Aorta (tissue), 5 donors: ENCODE measurements around the gene AMOTL1. TPM values are rescaled to one million over a fixed set of nuclear protein-coding genes. Genes with fewer than 3 reads are reported as not detected.
"Not testable (repeated sequence)": the region's sequence is repeated elsewhere in the genome, so short reads cannot be mapped to it uniquely, and the experiment has no call there.

ENCODE experiments used
- ATAC-seq: fragments of 200-7000 bp; cut with Tn5 transposase; one replicate; pipeline ENCODE4 v1.9.1; 2022; ENCODE audit warnings: moderate library complexity; ENCODE audit not compliant: low FRiP score
- DNase-seq, 2 donors: peaks; one replicate each; pipeline ENCODE4 v3.0.0-alpha.2; 2020
- H3K27ac ChIP-seq, 2 donors: one replicate each; pipeline ENCODE4 v1.5.1; 2013; ENCODE audit warnings: low read length in 2 of 2, mild to moderate bottlenecking in 2 of 2, moderate library complexity in 2 of 2, control low read depth in 1 of 2, inconsistent platforms in 1 of 2, low read depth in 1 of 2
- H3K27me3 ChIP-seq, 2 donors: one replicate each; pipeline ENCODE4 v1.6.1; 2013; ENCODE audit warnings: control low read depth in 1 of 2, low read length in 1 of 2, mild to moderate bottlenecking in 1 of 2, moderate library complexity in 1 of 2; ENCODE audit not compliant: insufficient read depth in 2 of 2, control insufficient read depth in 1 of 2
- H3K36me3 ChIP-seq, 2 donors: one replicate each; pipeline ENCODE4 v1.6.1; 2013; ENCODE audit warnings: control low read depth in 1 of 2, low read length in 1 of 2, mild to moderate bottlenecking in 1 of 2; ENCODE audit not compliant: insufficient read depth in 2 of 2, control insufficient read depth in 1 of 2
- H3K4me1 ChIP-seq, 2 donors: one replicate each; pipeline ENCODE4 v1.6.1; 2013; ENCODE audit warnings: low read length in 2 of 2, control low read depth in 1 of 2, mild to moderate bottlenecking in 1 of 2, moderate library complexity in 1 of 2; ENCODE audit not compliant: insufficient read depth in 2 of 2, control insufficient read depth in 1 of 2
- H3K4me3 ChIP-seq, 2 donors: one replicate each; pipeline ENCODE4 v1.5.1; 2013; ENCODE audit warnings: low read length in 2 of 2, control low read depth in 1 of 2, mild to moderate bottlenecking in 1 of 2
- H3K9me3 ChIP-seq: one replicate; pipeline ENCODE4 v1.6.1; 2013; ENCODE audit warnings: mild to moderate bottlenecking, low read length; ENCODE audit not compliant: control insufficient read depth
- WGBS, 2 donors: extraction: QIAGEN DNeasy Blood & Tissue Kit; methylation state at CpG; one replicate each; pipeline ENCODE4 v1.1.7; 2013; 5-methylcytosine and 5-hydroxymethylcytosine counted together
- intact Hi-C, 2 donors: fragments of 100-400 bp; cut with DNase I; formaldehyde crosslinking; loops; one replicate each; pipeline versions ENCODE4 v1.14.2 to v1.15.0; 2022
- polyA plus RNA-seq, 2 donors: library from polyadenylated mRNA; stranded (reverse); fragments of 200-250 nt; gene quantifications; one replicate each; pipeline ENCODE4 v1.2.3, GENCODE V29; 2013
- total RNA-seq, 2 donors: library from RNA; stranded (reverse); fragmentation: NEBNext Ultra II Directional; extraction: Animal tissue kit (Norgen Biotek cat#: 25700); gene quantifications; one replicate each; pipeline ENCODE4 v1.2.1, GENCODE V29; 2021
- donor health status: healthy with polysubstance abuse.
- donor health status: Bipolar disorder and iron deficiency.
- donor health status: DM: no; HTN: no; CAD: no.
- donor health status: DM: no; HTN: no; CAD: no.
- donor health status: DM: yes; HTN: yes; CAD: no.

The AMOTL1 gene
- total and polyA plus RNA-seq, 4 donors = 12.5 to 78.5 (median 39.6) TPM

- H3K27ac ChIP-seq, H3K27me3 ChIP-seq, DNase-seq, intact Hi-C loops, H3K9me3 ChIP-seq, H3K4me3 ChIP-seq, ATAC-seq, H3K36me3 ChIP-seq, H3K4me1 ChIP-seq: not testable (repeated sequence)
- 94 to 97% methylated on average over 4 of the region's 4 CpGs for WGBS, 2 donors
These were observed 85.1 kb downstream of the AMOTL1 start for GRCh38 chr11:94853288-94853687.

GRCh38 chr11:94853836-94854235, 85.7 kb downstream of the AMOTL1 start:
- ATAC-seq (no peak), DNase-seq (no peak)
- Histone ChIP-seq H3K4me1 (no peaks in the 10 kb centered on the region), H3K4me3 (no peak overlapping the region), H3K36me3 (peaks cover 3 to 5% of the 10 kb centered on the region in 2 donors), H3K27me3 (no peaks in the 10 kb centered on the region), H3K27ac (no peak overlapping the region), H3K9me3 (no peaks in the 10 kb centered on the region)
- intact Hi-C loops = no loop called here
- WGBS, 2 donors = 95 to 97% methylated on average over 5 of the region's 5 CpGs

GRCh38 chr11:94854770-94855633, 86.8 kb downstream of the AMOTL1 start:
- Histone ChIP-seq H3K36me3 (peaks cover 3 to 5% of the 10 kb centered on the region in 2 donors), H3K27me3 (no peaks in the 10 kb centered on the region), H3K9me3 (no peaks in the 10 kb centered on the region), H3K4me1 (no peaks in the 10 kb centered on the region), H3K4me3 (no peak overlapping the region), H3K27ac (peak overlapping the region in 1 of 2 donors; percentile 8)
- intact Hi-C loops = no loop called here
- whole genome bisulfite sequencing, 2 donors = 67 to 72% methylated on average over 8 of the region's 8 CpGs
- ATAC-seq = no peak
- no peak for DNase-seq

GRCh38 chr11:94855666-94856065, 87.5 kb downstream of the AMOTL1 start:
- H3K27ac ChIP-seq = no peak overlapping the region
- WGBS, 2 donors = 17 to 18% methylated on average over 5 of the region's 5 CpGs
- intact Hi-C loops = no loop called here
- H3K4me1 ChIP-seq = no peaks in the 10 kb centered on the region
- peaks cover 3 to 5% of the 10 kb centered on the region in 2 donors for H3K36me3 ChIP-seq
- no peaks in the 10 kb centered on the region for H3K27me3 ChIP-seq
- DNase-seq (no peak), ATAC-seq (no peak)
- H3K4me3 ChIP-seq = no peak overlapping the region
- H3K9me3 ChIP-seq = no peaks in the 10 kb centered on the region

GRCh38 chr11:94856443-94856842, 88.3 kb downstream of the AMOTL1 start:
- Histone ChIP-seq H3K9me3 (no peaks in the 10 kb centered on the region), H3K4me1 (no peaks in the 10 kb centered on the region), H3K4me3 (no peak overlapping the region), H3K27me3 (no peaks in the 10 kb centered on the region), H3K36me3 (peaks cover 3 to 5% of the 10 kb centered on the region in 2 donors), H3K27ac (no peak overlapping the region)
- DNase-seq = no peak
- ATAC-seq = no peak
- WGBS, 2 donors = 79 to 80% methylated on average over 6 of the region's 6 CpGs
- intact Hi-C loops = no loop called here

GRCh38 chr11:94857337-94857736, 89.2 kb downstream of the AMOTL1 start:
- intact Hi-C loops = no loop called here
- DNase-seq = no peak

GRCh38 chr11:94858012-94858705, 90.0 kb downstream of the AMOTL1 start:
- Histone ChIP-seq H3K4me3 (no peak overlapping the region), H3K9me3 (no peaks in the 10 kb centered on the region), H3K27me3 (no peaks in the 10 kb centered on the region), H3K27ac (no peak overlapping the region), H3K36me3 (peaks cover 0 to 5% of the 10 kb centered on the region in 2 donors), H3K4me1 (no peaks in the 10 kb centered on the region)
- intact Hi-C loops = no loop called here
- 69 to 79% methylated on average over 4 of the region's 4 CpGs for WGBS, 2 donors
- ATAC-seq (no peak), DNase-seq (no peak)

More at GRCh38 chr11:94857337-94857736, 89.2 kb downstream of the AMOTL1 start:
- 93 to 95% methylated on average over 2 of the region's 2 CpGs for WGBS, 2 donors
- H3K36me3 ChIP-seq = peaks cover 0 to 5% of the 10 kb centered on the region in 2 donors
- no peak overlapping the region for H3K4me3 ChIP-seq
- H3K4me1 ChIP-seq = no peaks in the 10 kb centered on the region
- no peaks in the 10 kb centered on the region for H3K9me3 ChIP-seq
- no peak overlapping the region for H3K27ac ChIP-seq
- no peak for ATAC-seq
- no peaks in the 10 kb centered on the region for H3K27me3 ChIP-seq

- peaks cover 0 to 7% of the 10 kb centered on the region in 2 donors for H3K36me3 ChIP-seq
- DNase-seq (no peak), ATAC-seq (no peak)
- 80 to 82% methylated on average over 2 of the region's 2 CpGs for WGBS, 2 donors
- no peaks in the 10 kb centered on the region for H3K27me3 ChIP-seq
- H3K4me3 ChIP-seq = no peak overlapping the region
- intact Hi-C loops = no loop called here
- H3K27ac ChIP-seq = no peak overlapping the region
- no peaks in the 10 kb centered on the region for H3K4me1 ChIP-seq
- no peaks in the 10 kb centered on the region for H3K9me3 ChIP-seq
These were observed 92.2 kb downstream of the AMOTL1 start for GRCh38 chr11:94860333-94860732.
